HCT116 (cell line): Measurements from ENCODE around the gene PTPN20.
A peak's percentile ranks its signal among the peaks of the same experiment; 100 is the strongest.

Experiments
- CEBPB ChIP-seq: IDR thresholded peaks from 2 replicates; pipeline ENCODE4 v1.6.1; 2012; ENCODE audit warnings: low read depth
- CTCF ChIP-seq, 3 experiments: fragments of 200-600 bp in 1 of 3; sonication (generic) in 1 of 3; IDR thresholded peaks in 2 of 3; conservative IDR thresholded peaks in 1 of 3; 2 replicates each; pipeline ENCODE4 v1.5.1; 2012 to 2017; ENCODE audit warnings: low read depth in 2 of 3, low read length in 2 of 3, antibody characterized with exemption in 1 of 3, borderline replicate concordance in 1 of 3, control low read depth in 1 of 3, mild to moderate bottlenecking in 1 of 3, mixed read lengths in 1 of 3, mixed run types in 1 of 3, moderate library complexity in 1 of 3; ENCODE audit not compliant: insufficient read depth in 1 of 3
- EGR1 ChIP-seq: IDR thresholded peaks from 2 replicates; pipeline ENCODE4 v1.6.1; 2012; ENCODE audit warnings: low read depth
- EZH2 ChIP-seq: fragments of 200-600 bp; sonication (generic); IDR thresholded peaks from 2 replicates; pipeline ENCODE4 v1.6.1; 2017; ENCODE audit warnings: antibody characterized with exemption, mixed run types
- MAX ChIP-seq: IDR thresholded peaks from 2 replicates; pipeline ENCODE4 v1.6.1; 2012
- POLR2A ChIP-seq: IDR thresholded peaks from 2 replicates; pipeline ENCODE4 v1.7.0; 2011; ENCODE audit warnings: borderline replicate concordance; ENCODE audit not compliant: insufficient read depth, insufficient read length; ENCODE audit errors: extremely low read depth
- POLR2AphosphoS5 ChIP-seq: IDR thresholded peaks from 2 replicates; pipeline ENCODE4 v1.6.1; 2011; ENCODE audit warnings: mild to moderate bottlenecking, low read depth, low read length, moderate library complexity
- REST ChIP-seq: IDR thresholded peaks from 2 replicates; pipeline ENCODE4 v1.6.1; 2012; ENCODE audit warnings: low read depth
- ZFX ChIP-seq: fragments of 450-650 bp; IDR thresholded peaks from 2 replicates; pipeline ENCODE4 v1.6.1; 2017
- ZNF274 ChIP-seq: fragments of 200-500 bp; sonication (Bioruptor generic); IDR thresholded peaks from 2 replicates; pipeline ENCODE4 v1.6.1; 2014; ENCODE audit warnings: mild to moderate bottlenecking, low read depth, low read length, inconsistent platforms
- TF ChIP-seq, protein P1 (sequence below): IDR thresholded peaks from 2 replicates; pipeline ENCODE4 v1.6.1; 2011; ENCODE audit warnings: mild to moderate bottlenecking, low read length, moderate library complexity; ENCODE audit not compliant: insufficient replicate concordance; ENCODE audit errors: extremely low read depth

- TF ChIP-seq EGR1: no peak
- TF ChIP-seq CTCF (IDR thresholded peaks at IDR 0.05 in 2 of 3, conservative IDR thresholded peaks at IDR 0.05 in 1 of 3; ENCODE audit: borderline replicate concordance in 1 of 3, insufficient read depth in 1 of 3, low read depth in 2 of 3, low read length in 2 of 3): peak in 2 of 3 experiments; percentile 36 to 37; a peak in 3 of 6 replicates
- no peak for TF ChIP-seq POLR2A
- TF ChIP-seq, protein P1, sequence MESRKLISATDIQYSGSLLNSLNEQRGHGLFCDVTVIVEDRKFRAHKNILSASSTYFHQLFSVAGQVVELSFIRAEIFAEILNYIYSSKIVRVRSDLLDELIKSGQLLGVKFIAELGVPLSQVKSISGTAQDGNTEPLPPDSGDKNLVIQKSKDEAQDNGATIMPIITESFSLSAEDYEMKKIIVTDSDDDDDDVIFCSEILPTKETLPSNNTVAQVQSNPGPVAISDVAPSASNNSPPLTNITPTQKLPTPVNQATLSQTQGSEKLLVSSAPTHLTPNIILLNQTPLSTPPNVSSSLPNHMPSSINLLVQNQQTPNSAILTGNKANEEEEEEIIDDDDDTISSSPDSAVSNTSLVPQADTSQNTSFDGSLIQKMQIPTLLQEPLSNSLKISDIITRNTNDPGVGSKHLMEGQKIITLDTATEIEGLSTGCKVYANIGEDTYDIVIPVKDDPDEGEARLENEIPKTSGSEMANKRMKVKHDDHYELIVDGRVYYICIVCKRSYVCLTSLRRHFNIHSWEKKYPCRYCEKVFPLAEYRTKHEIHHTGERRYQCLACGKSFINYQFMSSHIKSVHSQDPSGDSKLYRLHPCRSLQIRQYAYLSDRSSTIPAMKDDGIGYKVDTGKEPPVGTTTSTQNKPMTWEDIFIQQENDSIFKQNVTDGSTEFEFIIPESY: no peak
- TF ChIP-seq REST: no peak
- no peak for TF ChIP-seq MAX
- TF ChIP-seq EZH2: no peak
- no peak for TF ChIP-seq POLR2AphosphoS5
- 0 out of 2 replicates have a peak, but pooled peaks have one; percentile 16 for TF ChIP-seq ZFX
- no peak for TF ChIP-seq ZNF274
- no peak for TF ChIP-seq CEBPB
Measured at GRCh38 chr10:47031211-47031900, 120.1 kb downstream of the PTPN20 start.
